22Rv1 (cell line): ENCODE results near the gene RAD51B.

Experiments
- CTCF ChIP-seq: fragments of 450-650 bp; IDR thresholded peaks from 2 replicates; pipeline ENCODE4 v1.5.1; 2017; ENCODE audit warnings: mild to moderate bottlenecking
- ZFX ChIP-seq: fragments of 450-650 bp; IDR thresholded peaks from 2 replicates; pipeline ENCODE4 v1.6.1; 2017; ENCODE audit warnings: antibody characterized with exemption, borderline replicate concordance

- TF ChIP-seq CTCF (no peak), ZFX (no peak)
These were observed 789.0 kb downstream of the RAD51B start for GRCh38 chr14:68608574-68608962.
